Heart left ventricle (tissue), 13 donors: ENCODE measurements around the gene SCD.

ENCODE experiments used
- POLR2A ChIP-seq, 2 donors: fragments of 450-650 bp; IDR thresholded peaks; one replicate each; pipeline ENCODE4 v1.6.1; 2017; ENCODE audit warnings: antibody characterized with exemption in 2 of 2, mild to moderate bottlenecking in 2 of 2, moderate library complexity in 2 of 2
- TF ChIP-seq, protein P1 (sequence below), 12 donors: fragments of 200-600 bp; sonication (generic) in 4 of 12; IDR thresholded peaks; one replicate each; pipeline versions ENCODE4 v1.5.0 to v1.8.0; 2018 to 2022; ENCODE audit warnings: antibody characterized with exemption in 12 of 12, mild to moderate bottlenecking in 5 of 12
- donor health status: ischemic (EF 13 %, LVEDD 7.1; RV severe dilation, severe dysfunction).
- donor health status: DM: no; HTN: yes; CAD: no.
- donor health status: DM: no; HTN: no; CAD: no.
- donor health status: ischemic (EF 25% LVEDD 6.9; RV normal size, moderate dysfunction).
- donor health status: ischemic (EF 25% LVEDD 5.7; RV mildly dilated, moderate dysfunction).
- donor health status: ischemic (EF 35%, LVEDD 5.7; RV mildly dilated, moderate dysfunction).
- donor health status: nonischemic (EF 11% LVEDD 7.7; RV severe dilation, severe dysfunction).
- donor health status: DM: yes; HTN: yes; CAD: no.
- donor health status: PGD.
- donor health status: ischemic (EF 29% LVEDD 5.4; RV normal size, mild dysfunction).
- donor health status: nonischemic (EF 23%, LVEDD 6.1; RV moderate dilation, normal function).

DNA sequence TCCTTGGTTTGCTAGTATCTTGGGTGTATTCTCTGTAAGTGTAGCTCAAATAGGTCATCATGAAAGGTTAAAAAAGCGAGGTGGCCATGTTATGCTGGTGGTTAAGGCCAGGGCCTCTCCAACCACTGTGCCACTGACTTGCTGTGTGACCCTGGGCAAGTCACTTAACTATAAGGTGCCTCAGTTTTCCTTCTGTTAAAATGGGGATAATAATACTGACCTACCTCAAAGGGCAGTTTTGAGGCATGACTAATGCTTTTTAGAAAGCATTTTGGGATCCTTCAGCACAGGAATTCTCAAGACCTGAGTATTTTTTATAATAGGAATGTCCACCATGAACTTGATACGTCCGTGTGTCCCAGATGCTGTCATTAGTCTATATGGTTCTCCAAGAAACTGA, 17.1 kb downstream of the SCD start:
- TF ChIP-seq, protein P1, sequence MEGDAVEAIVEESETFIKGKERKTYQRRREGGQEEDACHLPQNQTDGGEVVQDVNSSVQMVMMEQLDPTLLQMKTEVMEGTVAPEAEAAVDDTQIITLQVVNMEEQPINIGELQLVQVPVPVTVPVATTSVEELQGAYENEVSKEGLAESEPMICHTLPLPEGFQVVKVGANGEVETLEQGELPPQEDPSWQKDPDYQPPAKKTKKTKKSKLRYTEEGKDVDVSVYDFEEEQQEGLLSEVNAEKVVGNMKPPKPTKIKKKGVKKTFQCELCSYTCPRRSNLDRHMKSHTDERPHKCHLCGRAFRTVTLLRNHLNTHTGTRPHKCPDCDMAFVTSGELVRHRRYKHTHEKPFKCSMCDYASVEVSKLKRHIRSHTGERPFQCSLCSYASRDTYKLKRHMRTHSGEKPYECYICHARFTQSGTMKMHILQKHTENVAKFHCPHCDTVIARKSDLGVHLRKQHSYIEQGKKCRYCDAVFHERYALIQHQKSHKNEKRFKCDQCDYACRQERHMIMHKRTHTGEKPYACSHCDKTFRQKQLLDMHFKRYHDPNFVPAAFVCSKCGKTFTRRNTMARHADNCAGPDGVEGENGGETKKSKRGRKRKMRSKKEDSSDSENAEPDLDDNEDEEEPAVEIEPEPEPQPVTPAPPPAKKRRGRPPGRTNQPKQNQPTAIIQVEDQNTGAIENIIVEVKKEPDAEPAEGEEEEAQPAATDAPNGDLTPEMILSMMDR (IDR thresholded peaks at IDR 0.05) = no peak
- no peak for TF ChIP-seq POLR2A (IDR thresholded peaks at IDR 0.05)
